ENCODE data around the gene LGR4. TPM values are rescaled to one million over a fixed set of nuclear protein-coding genes. Genes with fewer than 3 reads are reported as not detected.

Gene LGR4
- total and polyA plus RNA-seq, 2 donors (not counting 1 experiment from before 2014, with no cell fraction given), result 0.92 to 3.3 TPM

- ChIA-PET CTCF (no interaction called here), POLR2A (no interaction called here)
- Histone ChIP-seq H4K20me1 (ENCODE audit: control insufficient read depth, insufficient read depth, low read length, poor library complexity, severe bottlenecking) (no peaks in the 10 kb centered on the region), H3K9ac (ENCODE audit: low read length) (no peak overlapping the region), H3K4me2 (replicated peaks; ENCODE audit: low read depth, low read length, poor library complexity, severe bottlenecking) (no peak overlapping the region), H3K27ac (ENCODE audit: low read length in 2 of 2) (no peak overlapping the region), H3K27me3 (replicated peaks in 1 of 4; ENCODE audit: control extremely low read depth in 1 of 4, control insufficient read depth in 3 of 4, insufficient read depth in 4 of 4, low read length in 3 of 4) (peaks cover 0 to 3% (median 0%) of the 10 kb centered on the region in 4 experiments), H3K36me3 (replicated peaks in 1 of 2; ENCODE audit: control extremely low read depth in 1 of 2, control insufficient read depth in 1 of 2, extremely low read depth in 1 of 2, insufficient read depth in 2 of 2, low read length in 1 of 2) (no peaks in the 10 kb centered on the region), H2AFZ (ENCODE audit: insufficient read depth, low read depth, low read length, poor library complexity, severe bottlenecking) (no peak overlapping the region), H3K4me1 (ENCODE audit: control insufficient read depth in 2 of 2, insufficient read depth in 2 of 2, low read length in 2 of 2) (no peaks in the 10 kb centered on the region), H3K4me3 (ENCODE audit: control extremely low read depth in 1 of 5, extremely low read depth in 1 of 5, insufficient read depth in 1 of 5, low read depth in 2 of 5, low read length in 4 of 5) (no peak overlapping the region), H3K79me2 (ENCODE audit: control insufficient read depth, insufficient read depth, low read length) (peaks cover 4% of the 10 kb centered on the region), H3K9me3 (ENCODE audit: control extremely low read depth in 1 of 3, control insufficient read depth in 2 of 3, insufficient read depth in 1 of 3, low read length in 2 of 3) (no peaks in the 10 kb centered on the region)
- DNase-seq, result no peak
- no peaks in the 10 kb centered on the region for H3K4me1 Mint-ChIP-seq
- H3K4me3 Mint-ChIP-seq, result no peak overlapping the region
- H3K27ac Mint-ChIP-seq, result no peak overlapping the region
- no peak for TF ChIP-seq EZH2 (IDR thresholded peaks at IDR 0.05; ENCODE audit: borderline replicate concordance, insufficient read depth, low read depth, low read length, poor library complexity, severe bottlenecking)
- TF ChIP-seq CTCF (IDR thresholded peaks at IDR 0.05), result no peak
- no peaks in the 10 kb centered on the region for H3K27me3 Mint-ChIP-seq
- H3K9me3 Mint-ChIP-seq (ENCODE audit: insufficient read depth), result no peaks in the 10 kb centered on the region
- ATAC-seq (ENCODE audit: low read depth), result no peak
- 87% methylated on average over 2 of the region's 5 CpGs for WGBS (ENCODE audit: insufficient coverage)
- intact Hi-C loops (cut with micrococcal nuclease), result no loop called here
Measured at GRCh38 chr11:27460158-27460978, 12.2 kb downstream of the LGR4 start.

GRCh38 chr11:27459191-27459590, 13.4 kb downstream of the LGR4 start:
- peaks cover 4% of the 10 kb centered on the region for H3K27me3 Mint-ChIP-seq
- no peak overlapping the region for H3K9ac ChIP-seq (ENCODE audit: low read length)
- H3K36me3 ChIP-seq (replicated peaks in 1 of 2; ENCODE audit: control extremely low read depth in 1 of 2, control insufficient read depth in 1 of 2, extremely low read depth in 1 of 2, insufficient read depth in 2 of 2, low read length in 1 of 2), result no peaks in the 10 kb centered on the region
- H2AFZ ChIP-seq (ENCODE audit: insufficient read depth, low read depth, low read length, poor library complexity, severe bottlenecking), result no peak overlapping the region
- WGBS (ENCODE audit: insufficient coverage), result 83% methylated on average over 4 of the region's 6 CpGs
- ATAC-seq (ENCODE audit: low read depth) (no peak), DNase-seq (no peak)
- H4K20me1 ChIP-seq (ENCODE audit: control insufficient read depth, insufficient read depth, low read length, poor library complexity, severe bottlenecking), result no peaks in the 10 kb centered on the region
- no peak overlapping the region for H3K4me3 Mint-ChIP-seq
- H3K9me3 ChIP-seq (ENCODE audit: control extremely low read depth in 1 of 3, control insufficient read depth in 2 of 3, insufficient read depth in 1 of 3, low read length in 2 of 3), result no peaks in the 10 kb centered on the region
- H3K79me2 ChIP-seq (ENCODE audit: control insufficient read depth, insufficient read depth, low read length), result peaks cover 4% of the 10 kb centered on the region
- no peaks in the 10 kb centered on the region for H3K9me3 Mint-ChIP-seq (ENCODE audit: insufficient read depth)
- H3K27ac Mint-ChIP-seq, result no peak overlapping the region
- no peak overlapping the region for H3K4me3 ChIP-seq (ENCODE audit: control extremely low read depth in 1 of 5, extremely low read depth in 1 of 5, insufficient read depth in 1 of 5, low read depth in 2 of 5, low read length in 4 of 5)
- H3K4me2 ChIP-seq (replicated peaks; ENCODE audit: low read depth, low read length, poor library complexity, severe bottlenecking), result no peak overlapping the region
- TF ChIP-seq EZH2 (IDR thresholded peaks at IDR 0.05; ENCODE audit: borderline replicate concordance, insufficient read depth, low read depth, low read length, poor library complexity, severe bottlenecking) (no peak), CTCF (IDR thresholded peaks at IDR 0.05) (no peak)
- ChIA-PET POLR2A (no interaction called here), CTCF (no interaction called here)
- peaks cover 0 to 3% (median 0%) of the 10 kb centered on the region in 4 experiments for H3K27me3 ChIP-seq (replicated peaks in 1 of 4; ENCODE audit: control extremely low read depth in 1 of 4, control insufficient read depth in 3 of 4, insufficient read depth in 4 of 4, low read length in 3 of 4)
- H3K4me1 Mint-ChIP-seq, result no peaks in the 10 kb centered on the region
- intact Hi-C loops (cut with micrococcal nuclease), result no loop called here
- no peaks in the 10 kb centered on the region for H3K4me1 ChIP-seq (ENCODE audit: control insufficient read depth in 2 of 2, insufficient read depth in 2 of 2, low read length in 2 of 2)
- no peak overlapping the region for H3K27ac ChIP-seq (ENCODE audit: low read length in 2 of 2)
